CD4-positive, alpha-beta memory T cell (primary cell): ENCODE data around the gene UGT2B15. TPM values are rescaled to one million over a fixed set of nuclear protein-coding genes. Genes with fewer than 3 reads are reported as not detected.
"Not testable (repeated sequence)": the region's sequence is repeated elsewhere in the genome, so short reads cannot be mapped to it uniquely, and the experiment has no call there.

Experiments used
- CTCF ChIA-PET: fragments of 350-600 bp; sonication (Branson Sonifier 250); formaldehyde crosslinking; loops from one replicate; lab custom pipeline; 2021; ENCODE audit warnings: inconsistent platforms; ENCODE audit not compliant: partially characterized antibody; lab: Charles Lee
- POLR2A ChIA-PET: fragments of 350-600 bp; sonication (Branson Sonifier 250); formaldehyde crosslinking; loops from one replicate; lab custom pipeline; 2021; ENCODE audit not compliant: partially characterized antibody; lab: Charles Lee
- DNase-seq, 5 donors: peaks; one replicate each; pipeline versions ENCODE4 v3.0.0 to v3.0.0-alpha.2; 2020 to 2022; ENCODE audit warnings: mixed read lengths in 1 of 5
- H3K27ac ChIP-seq: one replicate; pipeline ENCODE4 v1.7.0; 2013; ENCODE audit warnings: low read depth, low read length
- H3K27me3 ChIP-seq: 2 replicates; pipeline ENCODE4 v1.7.0; 2013; ENCODE audit warnings: mild to moderate bottlenecking, low read length, moderate library complexity; ENCODE audit not compliant: insufficient read depth
- H3K36me3 ChIP-seq: 2 replicates; pipeline ENCODE4 v1.7.0; 2013; ENCODE audit warnings: mild to moderate bottlenecking, low read length, moderate library complexity; ENCODE audit not compliant: insufficient read depth
- H3K4me1 ChIP-seq: 2 replicates; pipeline ENCODE4 v1.7.0; 2013; ENCODE audit warnings: mild to moderate bottlenecking, low read length, moderate library complexity; ENCODE audit not compliant: insufficient read depth
- H3K4me3 ChIP-seq, 2 donors: one replicate each; pipeline ENCODE4 v1.7.0; 2013; ENCODE audit warnings: low read length in 2 of 2, mild to moderate bottlenecking in 1 of 2
- H3K9me3 ChIP-seq, 2 donors: one replicate each; pipeline ENCODE4 v1.7.0; 2013; ENCODE audit warnings: low read length in 2 of 2, control low read depth in 1 of 2; ENCODE audit not compliant: control insufficient read depth in 1 of 2
- H3K27ac Mint-ChIP-seq, 7 donors: one replicate each; pipeline ENCODE4 v1.8.0; 2020 to 2021; ENCODE audit warnings: mixed read lengths in 7 of 7, mild to moderate bottlenecking in 6 of 7, inconsistent platforms in 3 of 7, moderate library complexity in 3 of 7
- H3K27me3 Mint-ChIP-seq, 2 donors: one replicate each; pipeline ENCODE4 v1.8.0; 2020 to 2021; ENCODE audit warnings: mixed read lengths in 2 of 2
- H3K36me3 Mint-ChIP-seq, 2 donors: one replicate each; pipeline ENCODE4 v1.8.0; 2020 to 2021; ENCODE audit warnings: mixed read lengths in 2 of 2, inconsistent platforms in 1 of 2, mild to moderate bottlenecking in 1 of 2
- H3K4me1 Mint-ChIP-seq, 4 donors: one replicate each; pipeline ENCODE4 v1.8.0; 2020 to 2021; ENCODE audit warnings: mixed read lengths in 4 of 4, mild to moderate bottlenecking in 1 of 4
- H3K4me3 Mint-ChIP-seq, 8 donors: one replicate each; pipeline ENCODE4 v1.8.0; 2020 to 2021; ENCODE audit warnings: mixed read lengths in 8 of 8, mild to moderate bottlenecking in 7 of 8, moderate library complexity in 6 of 8, inconsistent platforms in 3 of 8
- H3K9me3 Mint-ChIP-seq, 8 donors: one replicate each; pipeline ENCODE4 v1.8.0; 2020 to 2021; ENCODE audit warnings: mixed read lengths in 8 of 8, mild to moderate bottlenecking in 5 of 8, inconsistent platforms in 3 of 8, moderate library complexity in 1 of 8
- intact Hi-C: fragments of 100-400 bp; cut with micrococcal nuclease; formaldehyde crosslinking; loops from one replicate; pipeline ENCODE4 v1.15.1; 2023
- polyA plus RNA-seq, 2 donors: library from polyadenylated mRNA; unstranded; fragments of 300-500 nt; fragmentation: Illumina TruSeq; gene quantifications; one replicate each; pipeline ENCODE4 v1.2.3, GENCODE V29; 2021
- total RNA-seq, 2 experiments: library from RNA; stranded (reverse); gene quantifications; one replicate each; pipeline ENCODE4 v1.2.3, GENCODE V29; 2021

UGT2B15 gene
- not detected for total RNA-seq
- polyA plus RNA-seq = not detected

DNA sequence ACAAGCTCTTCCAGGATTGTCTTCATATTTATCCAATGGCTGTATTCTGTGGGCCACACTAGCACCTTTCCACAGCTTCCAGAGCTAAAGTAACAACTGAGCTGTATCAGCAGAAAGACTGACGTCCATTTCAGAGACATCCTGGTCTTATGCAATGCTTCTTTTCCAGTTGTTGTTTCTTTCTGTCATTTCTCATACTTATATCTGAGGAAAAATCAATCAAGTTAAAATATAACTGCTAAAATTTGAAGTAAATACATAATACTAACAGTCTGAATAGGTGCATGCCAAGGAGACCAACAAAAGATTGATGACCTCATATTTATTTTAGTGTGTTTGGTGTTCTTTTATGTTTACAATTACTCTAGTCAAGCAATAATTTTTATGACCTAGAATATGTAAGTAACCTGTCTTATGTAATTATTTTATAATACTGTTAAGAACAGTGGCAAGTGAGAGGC, at the start of gene UGT2B15:
Gene UGT2B15, minus strand, starts transcription at position 174 of the 461 bp plus-strand sequence. Its CDS starts 34 bp downstream, at position 140.
- H3K4me3 ChIP-seq, H3K4me1 ChIP-seq, H3K4me1 Mint-ChIP-seq, H3K36me3 Mint-ChIP-seq, H3K36me3 ChIP-seq, H3K27me3 Mint-ChIP-seq, H3K9me3 ChIP-seq, H3K27ac Mint-ChIP-seq, H3K27ac ChIP-seq, DNase-seq, POLR2A ChIA-PET, H3K4me3 Mint-ChIP-seq, intact Hi-C loops, H3K27me3 ChIP-seq, H3K9me3 Mint-ChIP-seq: not testable (repeated sequence)
- CTCF ChIA-PET = interaction anchor here (0.9 kb wide), 1 partner anchor 172 kb away, joined by 4 read pairs; no protein-coding TSS in a partner anchor

DNA sequence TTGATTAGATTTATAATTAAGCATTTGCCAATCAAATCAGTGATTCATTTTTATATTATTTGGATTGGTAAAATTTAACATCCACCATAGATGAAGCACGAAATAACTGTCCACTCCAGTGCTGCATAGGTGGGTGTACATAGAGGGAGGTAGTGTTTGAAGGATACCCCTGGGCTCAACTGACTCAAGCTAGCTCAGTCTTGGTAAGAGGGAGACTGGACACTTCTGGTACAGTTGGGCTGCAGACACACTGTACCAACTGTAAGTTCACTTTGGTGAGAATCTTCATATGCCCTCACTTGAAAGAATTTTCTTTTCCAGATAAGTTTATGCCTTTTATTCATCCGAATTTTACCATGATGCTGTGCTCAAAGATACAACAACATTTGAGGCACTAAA, 48.6 kb upstream of the UGT2B15 start:
- H3K9me3 Mint-ChIP-seq = peaks cover 0 to 9% (median under 1%) of the 10 kb centered on the region in 8 donors
- no peak overlapping the region for H3K27ac Mint-ChIP-seq
- Histone ChIP-seq H3K4me3 (no peak overlapping the region), H3K27ac (no peak overlapping the region), H3K27me3 (no peaks in the 10 kb centered on the region), H3K36me3 (no peaks in the 10 kb centered on the region), H3K9me3 (no peaks in the 10 kb centered on the region), H3K4me1 (no peaks in the 10 kb centered on the region)
- POLR2A ChIA-PET = no interaction called here
- no peak overlapping the region for H3K4me3 Mint-ChIP-seq
- CTCF ChIA-PET = no interaction called here
- intact Hi-C loops = no loop called here
- DNase-seq = no peak
- peaks cover 0 to 1% of the 10 kb centered on the region in 2 donors for H3K27me3 Mint-ChIP-seq
- no peaks in the 10 kb centered on the region for H3K36me3 Mint-ChIP-seq
- no peaks in the 10 kb centered on the region for H3K4me1 Mint-ChIP-seq

DNA sequence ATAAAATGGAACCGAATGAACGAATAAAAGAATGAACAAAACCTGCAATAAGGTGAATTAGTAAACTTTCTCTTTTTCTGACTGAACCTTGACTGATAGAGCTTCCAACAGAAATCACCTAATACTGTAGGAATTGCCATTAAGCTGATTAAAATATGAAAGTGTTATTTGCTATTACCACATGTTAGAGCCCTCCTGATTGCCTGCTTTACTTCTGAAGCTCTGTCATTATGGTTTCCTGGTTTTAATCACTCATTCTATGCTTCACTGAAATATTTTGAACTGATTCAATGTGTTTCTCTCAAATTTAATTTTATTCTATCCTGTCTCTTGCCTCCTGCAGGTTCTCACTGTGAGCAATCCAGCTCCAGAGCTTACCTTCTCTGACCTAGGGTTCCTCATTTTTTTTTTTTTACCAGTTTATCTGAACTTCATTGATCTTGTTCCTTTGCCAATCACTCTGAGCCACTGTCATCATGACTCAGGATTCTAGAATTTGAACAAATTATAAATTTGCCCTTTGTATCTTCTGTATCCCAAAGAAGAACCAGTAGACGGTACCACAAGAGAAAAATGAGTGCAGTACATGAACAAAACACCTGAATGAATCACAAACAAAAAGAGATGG, 48.1 kb upstream of the UGT2B15 start:
- Histone ChIP-seq H3K4me1 (no peaks in the 10 kb centered on the region), H3K27me3 (no peaks in the 10 kb centered on the region), H3K9me3 (no peaks in the 10 kb centered on the region), H3K4me3 (no peak overlapping the region), H3K36me3 (no peaks in the 10 kb centered on the region), H3K27ac (no peak overlapping the region)
- intact Hi-C loops = no loop called here
- CTCF ChIA-PET = no interaction called here
- peaks cover 0 to 9% (median under 1%) of the 10 kb centered on the region in 8 donors for H3K9me3 Mint-ChIP-seq
- no peak overlapping the region for H3K4me3 Mint-ChIP-seq
- H3K4me1 Mint-ChIP-seq = no peaks in the 10 kb centered on the region
- H3K27me3 Mint-ChIP-seq = peaks cover 0 to 1% of the 10 kb centered on the region in 2 donors
- H3K27ac Mint-ChIP-seq = no peak overlapping the region
- H3K36me3 Mint-ChIP-seq = no peaks in the 10 kb centered on the region
- DNase-seq = no peak
- POLR2A ChIA-PET = no interaction called here

DNA sequence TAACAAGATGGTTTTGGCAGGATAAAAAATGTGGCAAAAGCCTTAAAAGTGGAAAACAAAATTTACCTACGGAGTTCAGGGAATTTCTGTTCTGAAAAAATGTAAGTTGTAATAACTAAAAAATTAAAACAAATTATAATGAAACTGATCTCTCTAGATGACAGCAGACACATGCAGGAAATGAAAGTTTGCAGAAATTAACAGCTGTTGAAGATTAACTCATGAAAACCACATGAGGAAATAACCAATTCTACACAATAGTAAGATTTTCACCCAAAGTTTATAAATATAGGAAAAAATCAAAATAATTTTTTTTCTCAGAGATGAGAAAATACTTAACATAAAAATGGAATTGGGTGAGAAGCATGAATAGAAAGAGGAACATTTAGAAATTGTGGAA, 47.5 kb upstream of the UGT2B15 start:
- H3K27ac Mint-ChIP-seq = no peak overlapping the region

DNA sequence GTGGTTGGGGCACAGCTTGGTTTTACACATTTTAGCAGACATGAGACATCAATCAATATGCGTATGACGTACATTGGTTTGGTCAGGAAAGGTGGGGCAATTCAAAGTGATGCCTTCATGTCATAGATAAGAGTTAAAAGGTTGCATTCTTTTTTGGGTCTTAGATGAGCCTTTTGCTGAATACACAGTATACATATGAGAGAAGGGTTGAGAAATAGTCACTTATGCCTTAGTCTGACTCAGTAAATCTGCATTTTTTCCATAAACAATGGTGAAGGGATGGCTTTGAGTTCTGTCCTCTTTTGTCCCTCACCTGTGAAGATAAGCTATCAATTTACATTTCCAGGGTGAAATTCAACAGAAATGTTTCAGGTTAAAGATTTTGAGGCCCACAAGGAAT, 43.9 kb upstream of the UGT2B15 start:
- Mint-ChIP-seq H3K36me3 (no peaks in the 10 kb centered on the region), H3K4me1 (no peaks in the 10 kb centered on the region), H3K9me3 (peaks cover 0 to 2% (median 0%) of the 10 kb centered on the region in 8 donors), H3K4me3 (no peak overlapping the region), H3K27me3 (peaks cover 0 to 1% of the 10 kb centered on the region in 2 donors), H3K27ac (no peak overlapping the region)
- Histone ChIP-seq H3K27ac (no peak overlapping the region), H3K9me3 (no peaks in the 10 kb centered on the region), H3K36me3 (no peaks in the 10 kb centered on the region), H3K27me3 (no peaks in the 10 kb centered on the region), H3K4me1 (no peaks in the 10 kb centered on the region), H3K4me3 (no peak overlapping the region)
- no peak for DNase-seq
- intact Hi-C loops = no loop called here
- ChIA-PET CTCF (no interaction called here), POLR2A (no interaction called here)

More for the DNA sequence above, 47.5 kb upstream of the UGT2B15 start:
- no peaks in the 10 kb centered on the region for H3K4me1 ChIP-seq
- no peak overlapping the region for H3K4me3 Mint-ChIP-seq
- H3K9me3 Mint-ChIP-seq = peaks cover 0 to 9% (median under 1%) of the 10 kb centered on the region in 8 donors
- H3K4me1 Mint-ChIP-seq = no peaks in the 10 kb centered on the region
- intact Hi-C loops = no loop called here
- H3K27me3 ChIP-seq = no peaks in the 10 kb centered on the region
- ChIA-PET CTCF (no interaction called here), POLR2A (no interaction called here)
- H3K4me3 ChIP-seq = no peak overlapping the region
- H3K27ac ChIP-seq = no peak overlapping the region
- H3K9me3 ChIP-seq = no peaks in the 10 kb centered on the region
- H3K27me3 Mint-ChIP-seq = peaks cover 0 to 1% of the 10 kb centered on the region in 2 donors
- DNase-seq = no peak
- H3K36me3 Mint-ChIP-seq = no peaks in the 10 kb centered on the region
- H3K36me3 ChIP-seq = no peaks in the 10 kb centered on the region

DNA sequence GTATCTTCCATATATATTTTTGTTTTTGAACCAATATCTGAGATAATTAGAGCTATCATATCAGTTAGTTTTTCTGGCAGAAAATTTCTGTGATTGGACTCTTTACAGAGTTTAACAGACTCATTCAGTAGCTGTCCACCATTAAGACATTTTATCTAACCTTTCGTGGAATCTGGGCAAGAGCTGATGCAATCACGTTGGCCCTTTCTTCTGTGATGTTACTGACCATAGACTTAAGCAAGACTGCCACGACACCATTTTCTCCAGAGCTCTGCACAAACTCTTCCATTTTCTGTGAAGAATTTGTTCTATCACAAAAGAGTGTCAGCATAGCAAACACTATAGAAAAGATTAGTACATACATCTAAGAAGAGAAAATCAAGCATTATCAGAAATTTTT, 41.8 kb upstream of the UGT2B15 start:
- Histone ChIP-seq H3K36me3 (no peaks in the 10 kb centered on the region), H3K9me3 (no peaks in the 10 kb centered on the region), H3K4me1 (no peaks in the 10 kb centered on the region), H3K4me3 (no peak overlapping the region), H3K27me3 (no peaks in the 10 kb centered on the region), H3K27ac (no peak overlapping the region)
- H3K4me3 Mint-ChIP-seq = no peak overlapping the region
- ChIA-PET CTCF (no interaction called here), POLR2A (no interaction called here)
- no peak overlapping the region for H3K27ac Mint-ChIP-seq
- peaks cover 0 to 1% of the 10 kb centered on the region in 2 donors for H3K27me3 Mint-ChIP-seq
- H3K36me3 Mint-ChIP-seq = no peaks in the 10 kb centered on the region
- intact Hi-C loops = no loop called here
- no peaks in the 10 kb centered on the region for H3K4me1 Mint-ChIP-seq
- H3K9me3 Mint-ChIP-seq = peaks cover 0 to 2% (median 0%) of the 10 kb centered on the region in 8 donors
- no peak for DNase-seq

DNA sequence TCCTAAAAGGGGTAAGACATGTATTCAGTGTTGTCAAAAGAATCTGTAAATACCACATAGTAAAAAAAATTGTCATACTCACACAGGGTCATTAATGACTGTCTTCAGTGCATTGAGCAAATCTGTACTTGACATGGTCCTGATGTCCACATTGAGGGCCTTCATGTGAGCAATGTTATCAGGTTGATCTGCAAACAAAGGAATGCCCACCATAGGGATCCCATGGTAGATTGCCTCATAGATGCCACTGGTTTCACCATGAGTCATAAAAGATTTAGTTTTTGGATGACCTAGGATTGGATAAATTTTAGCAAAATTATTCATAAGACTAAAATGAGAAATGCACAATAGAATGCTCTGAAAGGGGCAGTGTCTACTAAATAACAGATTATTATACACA, 38.1 kb upstream of the UGT2B15 start:
- ChIA-PET CTCF (no interaction called here), POLR2A (no interaction called here)
- no peaks in the 10 kb centered on the region for H3K27me3 Mint-ChIP-seq
- H3K36me3 Mint-ChIP-seq = no peaks in the 10 kb centered on the region
- no peaks in the 10 kb centered on the region for H3K36me3 ChIP-seq
- no peaks in the 10 kb centered on the region for H3K27me3 ChIP-seq
- no peaks in the 10 kb centered on the region for H3K9me3 ChIP-seq
- H3K4me1 Mint-ChIP-seq = no peaks in the 10 kb centered on the region
- no peaks in the 10 kb centered on the region for H3K4me1 ChIP-seq
- H3K27ac Mint-ChIP-seq = no peak overlapping the region
- peaks cover 0 to 6% (median 0%) of the 10 kb centered on the region in 8 donors for H3K9me3 Mint-ChIP-seq
- H3K27ac ChIP-seq = no peak overlapping the region
- intact Hi-C loops = no loop called here
- DNase-seq = no peak
- H3K4me3 ChIP-seq = no peak overlapping the region
- H3K4me3 Mint-ChIP-seq = no peak overlapping the region
